Stimulated activated CD4-positive, alpha-beta T cell treated with anti-CD3 and anti-CD28 coated beads, Interleukin-4, amount 100 ng/mL, for 48 hours (primary cell): Measurements from ENCODE around the gene FPR3.

Source experiments
- DNase-seq, 2 donors: peaks; one replicate each; pipeline ENCODE4 v3.0.0-alpha.2; 2020; ENCODE audit warnings: low read depth in 2 of 2

FPR3 gene

GRCh38 chr19:51807111-51807701, 12.2 kb downstream of the FPR3 start:
- no peak for DNase-seq

GRCh38 chr19:51807925-51808324, 13.0 kb downstream of the FPR3 start:
- no peak for DNase-seq

- DNase-seq, result no peak
These were observed 13.5 kb downstream of the FPR3 start for GRCh38 chr19:51808333-51808986.

- no peak for DNase-seq
These were observed 14.8 kb downstream of the FPR3 start for GRCh38 chr19:51809787-51810186.

- no peak for DNase-seq
These were observed 15.3 kb downstream of the FPR3 start for GRCh38 chr19:51810223-51810622.

GRCh38 chr19:51811344-51811743, 16.4 kb downstream of the FPR3 start:
- DNase-seq, result no peak

GRCh38 chr19:51815043-51815442, 20.1 kb downstream of the FPR3 start:
- DNase-seq, result no peak

GRCh38 chr19:51816711-51817110, 21.8 kb downstream of the FPR3 start:
- DNase-seq, result no peak

- DNase-seq, result no peak
These were observed 25.1 kb downstream of the FPR3 start for GRCh38 chr19:51820011-51820410.

GRCh38 chr19:51820831-51821446, 26.0 kb downstream of the FPR3 start:
- no peak for DNase-seq

- no peak for DNase-seq
These were observed 26.5 kb downstream of the FPR3 start for GRCh38 chr19:51821456-51821855.

- no peak for DNase-seq
These were observed 27.0 kb downstream of the FPR3 start for GRCh38 chr19:51821921-51822320.

GRCh38 chr19:51822325-51822724, 27.4 kb downstream of the FPR3 start:
- no peak for DNase-seq

GRCh38 chr19:51822946-51823345, 28.0 kb downstream of the FPR3 start:
- no peak for DNase-seq

- no peak for DNase-seq
These were observed 29.5 kb downstream of the FPR3 start for GRCh38 chr19:51824281-51825005.

- DNase-seq, result no peak
These were observed 35.3 kb downstream of the FPR3 start for GRCh38 chr19:51830274-51830673.

GRCh38 chr19:51837145-51837544, 42.2 kb downstream of the FPR3 start:
- DNase-seq, result no peak

GRCh38 chr19:51861870-51862622, 67.1 kb downstream of the FPR3 start:
- DNase-seq, result no peak

- no peak for DNase-seq
These were observed 78.1 kb downstream of the FPR3 start for GRCh38 chr19:51873097-51873496.
